Liver (tissue), 9 donors: ENCODE results near the gene SLC25A12. TPM values are rescaled to one million over a fixed set of nuclear protein-coding genes. Genes with fewer than 3 reads are reported as not detected.
"Not testable (repeated sequence)": the region's sequence is repeated elsewhere in the genome, so short reads cannot be mapped to it uniquely, and the experiment has no call there.

ENCODE experiments used
- DNase-seq: peaks from one replicate; pipeline ENCODE4 v3.0.0-alpha.2; 2017; ENCODE audit warnings: low spot score
- H3K27ac ChIP-seq, 2 donors: one replicate each; pipeline ENCODE4 v1.7.0; 2013; ENCODE audit warnings: inconsistent platforms in 2 of 2, low read length in 2 of 2, control low read depth in 1 of 2, low read depth in 1 of 2, mild to moderate bottlenecking in 1 of 2
- H3K27me3 ChIP-seq, 4 donors: one replicate each; pipeline versions ENCODE4 v1.6.1 to v1.7.0; 2013; ENCODE audit warnings: low read length in 3 of 4, inconsistent platforms in 1 of 4, mild to moderate bottlenecking in 1 of 4, moderate library complexity in 1 of 4; ENCODE audit not compliant: control insufficient read depth in 4 of 4, insufficient read depth in 4 of 4
- H3K36me3 ChIP-seq, 4 donors: one replicate each; pipeline versions ENCODE4 v1.6.1 to v1.7.0; 2013; ENCODE audit warnings: low read length in 3 of 4, mild to moderate bottlenecking in 3 of 4, low read depth in 1 of 4, moderate library complexity in 1 of 4; ENCODE audit not compliant: control insufficient read depth in 4 of 4, insufficient read depth in 3 of 4
- H3K4me1 ChIP-seq, 4 donors: one replicate each; pipeline versions ENCODE4 v1.6.1 to v1.7.0; 2013; ENCODE audit warnings: low read length in 3 of 4, mild to moderate bottlenecking in 3 of 4, moderate library complexity in 1 of 4; ENCODE audit not compliant: control insufficient read depth in 4 of 4, insufficient read depth in 4 of 4
- H3K4me3 ChIP-seq, 3 donors: one replicate each; pipeline versions ENCODE4 v1.6.1 to v1.7.0; 2013; ENCODE audit warnings: low read length in 3 of 3, control low read depth in 1 of 3, low read depth in 1 of 3, mild to moderate bottlenecking in 1 of 3
- H3K9ac ChIP-seq, 2 donors: one replicate each; pipeline ENCODE4 v1.7.0; 2013; ENCODE audit warnings: low read length in 2 of 2, mild to moderate bottlenecking in 2 of 2, moderate library complexity in 2 of 2, control low read depth in 1 of 2, low read depth in 1 of 2
- H3K9me3 ChIP-seq, 4 donors: one replicate each; pipeline versions ENCODE4 v1.6.1 to v1.7.0; 2013; ENCODE audit warnings: low read length in 3 of 4; ENCODE audit not compliant: control insufficient read depth in 4 of 4
- ATF3 ChIP-seq: IDR thresholded peaks from 2 replicates; pipeline ENCODE4 v1.6.1; 2016; ENCODE audit warnings: antibody characterized with exemption
- HNF4A ChIP-seq, 2 donors: conservative IDR thresholded peaks; 2 replicates each; pipeline ENCODE4 v1.6.1; 2016; ENCODE audit warnings: antibody characterized with exemption in 2 of 2, mild to moderate bottlenecking in 2 of 2
- JUND ChIP-seq, 2 donors: IDR thresholded peaks; 2 replicates each; pipeline ENCODE4 v1.6.1; 2016; ENCODE audit warnings: antibody characterized with exemption in 2 of 2
- MAX ChIP-seq: IDR thresholded peaks from 2 replicates; pipeline ENCODE4 v1.6.1; 2016; ENCODE audit warnings: antibody characterized with exemption
- NR2F2 ChIP-seq: IDR thresholded peaks from 2 replicates; pipeline ENCODE4 v1.6.1; 2016; ENCODE audit warnings: antibody characterized with exemption
- RAD21 ChIP-seq, 2 donors: IDR thresholded peaks; 2 replicates each; pipeline ENCODE4 v1.6.1; 2016; ENCODE audit warnings: antibody characterized with exemption in 2 of 2, mild to moderate bottlenecking in 2 of 2
- REST ChIP-seq: IDR thresholded peaks from 2 replicates; pipeline ENCODE4 v1.6.1; 2016; ENCODE audit warnings: antibody characterized with exemption, mild to moderate bottlenecking
- TAF1 ChIP-seq: conservative IDR thresholded peaks from 2 replicates; pipeline ENCODE4 v1.6.1; 2016; ENCODE audit warnings: antibody characterized with exemption, mild to moderate bottlenecking
- ZBTB33 ChIP-seq: IDR thresholded peaks from 2 replicates; pipeline ENCODE4 v1.6.1; 2016; ENCODE audit warnings: antibody characterized with exemption
- whole genome bisulfite sequencing: extraction: QIAGEN DNeasy Blood & Tissue Kit; methylation state at CpG from one replicate; pipeline ENCODE4 v1.1.7; 2013; 5-methylcytosine and 5-hydroxymethylcytosine counted together
- polyA plus RNA-seq, 2 donors: library from polyadenylated mRNA; stranded (reverse) in 1 of 2; unstranded in 1 of 2; fragments of 200-250 nt in 1 of 2; fragments of >200 nt in 1 of 2; fragmentation: Nextera tagmentation in 1 of 2; extraction: Ambion mirVana in 1 of 2; gene quantifications; one replicate each; pipeline versions ENCODE4 v1.2.1 to v1.2.3, GENCODE V29; 2013 to 2015
- total RNA-seq, 2 donors: library from RNA; depleted of rRNA; stranded (reverse); fragments of >200 nt; gene quantifications; one replicate each; pipeline ENCODE4 v1.2.3, GENCODE V29; 2014
- donor health status: healthy.
- donor health status: healthy.
- donor health status: healthy.
- donor health status: healthy.
- donor health status: healthy.

The SLC25A12 gene
- total and polyA plus RNA-seq, 4 donors, result 0.46 to 4.4 (median 2.1) TPM

GRCh38 chr2:171762879-171763573 lies 131.0 kb downstream of the SLC25A12 start:
- H3K36me3 ChIP-seq, result peaks cover 0 to 8% (median 0%) of the 10 kb centered on the region in 4 donors
- TF ChIP-seq MAX (no peak), TAF1 (no peak), HNF4A (conservative IDR thresholded peaks at IDR 0.05) (no peak), NR2F2 (no peak), ZBTB33 (no peak), REST (no peak), RAD21 (IDR thresholded peaks at IDR 0.05) (no peak), JUND (IDR thresholded peaks at IDR 0.05) (no peak), ATF3 (no peak)
- H3K9me3 ChIP-seq, result no peaks in the 10 kb centered on the region
- no peak for DNase-seq
- WGBS, result 96% methylated on average over 2 of the region's 2 CpGs
- no peaks in the 10 kb centered on the region for H3K27me3 ChIP-seq
- H3K4me1 ChIP-seq, result no peaks in the 10 kb centered on the region
- no peak overlapping the region for H3K9ac ChIP-seq
- no peak overlapping the region for H3K27ac ChIP-seq
- no peak overlapping the region for H3K4me3 ChIP-seq

- not testable (repeated sequence) for DNase-seq, H3K27ac ChIP-seq, H3K36me3 ChIP-seq, H3K4me3 ChIP-seq, H3K27me3 ChIP-seq, H3K4me1 ChIP-seq, H3K9me3 ChIP-seq, H3K9ac ChIP-seq
- WGBS, result 97% methylated on average over 4 of the region's 4 CpGs
These were observed 132.9 kb downstream of the SLC25A12 start for GRCh38 chr2:171761176-171761575.

GRCh38 chr2:171758762-171759161 lies 135.3 kb downstream of the SLC25A12 start:
- 95% methylated on average over 1 of the region's 1 CpG for WGBS
- peaks cover 0 to 10% (median 1%) of the 10 kb centered on the region in 4 donors for H3K36me3 ChIP-seq

More at GRCh38 chr2:171758762-171759161, 135.3 kb downstream of the SLC25A12 start:
- not testable (repeated sequence) for H3K27ac ChIP-seq, H3K9ac ChIP-seq, DNase-seq, H3K4me1 ChIP-seq, H3K4me3 ChIP-seq, H3K9me3 ChIP-seq, H3K27me3 ChIP-seq
